Measurements from ENCODE around the gene DDR1.
"Not testable (repeated sequence)": the region's sequence is repeated elsewhere in the genome, so short reads cannot be mapped to it uniquely, and the experiment has no call there.

Gene DDR1

GRCh38 chr6:30893001-30893591, 8.8 kb downstream of the DDR1 start:
- Mint-ChIP-seq H3K27ac (no peak overlapping the region), H3K9me3 (no peaks in the 10 kb centered on the region), H3K27me3 (no peaks in the 10 kb centered on the region), H3K36me3 (ENCODE audit: low read depth) (peaks cover 6% of the 10 kb centered on the region), H3K4me3 (no peak overlapping the region), H3K4me1 (ENCODE audit: low read depth) (no peaks in the 10 kb centered on the region)

GRCh38 chr6:30893666-30894065, 9.3 kb downstream of the DDR1 start:
- Mint-ChIP-seq H3K27me3 (no peaks in the 10 kb centered on the region), H3K9me3 (no peaks in the 10 kb centered on the region), H3K27ac (no peak overlapping the region), H3K36me3 (ENCODE audit: low read depth) (peaks cover 6% of the 10 kb centered on the region), H3K4me1 (ENCODE audit: low read depth) (no peaks in the 10 kb centered on the region), H3K4me3 (no peak overlapping the region)

DNA sequence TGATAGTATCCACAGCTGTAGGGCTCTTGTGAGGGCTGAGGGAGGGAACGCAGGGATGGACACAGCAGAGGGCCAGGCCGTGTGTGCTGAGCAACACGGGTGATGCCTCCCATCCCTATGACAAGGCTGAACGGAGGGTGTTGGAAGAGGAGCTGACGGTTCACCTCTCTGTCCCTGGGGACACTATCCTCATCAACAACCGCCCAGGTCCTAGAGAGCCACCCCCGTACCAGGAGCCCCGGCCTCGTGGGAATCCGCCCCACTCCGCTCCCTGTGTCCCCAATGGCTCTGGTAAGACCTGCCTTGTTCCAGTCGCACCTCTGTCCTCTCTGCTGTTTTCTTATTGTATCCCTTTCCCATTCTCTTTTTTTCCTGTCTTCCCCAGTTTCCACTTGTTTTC, 10.1 kb downstream of the DDR1 start:
- H3K27me3 Mint-ChIP-seq = no peaks in the 10 kb centered on the region
- no peak overlapping the region for H3K4me3 Mint-ChIP-seq
- H3K27ac Mint-ChIP-seq = no peak overlapping the region
- no peaks in the 10 kb centered on the region for H3K4me1 Mint-ChIP-seq (ENCODE audit: low read depth)
- peaks cover 6% of the 10 kb centered on the region for H3K36me3 Mint-ChIP-seq (ENCODE audit: low read depth)
- H3K9me3 Mint-ChIP-seq = no peaks in the 10 kb centered on the region

- Mint-ChIP-seq H3K4me3 (no peak overlapping the region), H3K4me1 (ENCODE audit: low read depth) (no peaks in the 10 kb centered on the region), H3K27me3 (no peaks in the 10 kb centered on the region), H3K9me3 (no peaks in the 10 kb centered on the region), H3K27ac (no peak overlapping the region), H3K36me3 (ENCODE audit: low read depth) (peaks cover 6% of the 10 kb centered on the region)
Observed at GRCh38 chr6:30894935-30895334, 10.6 kb downstream of the DDR1 start.

DNA sequence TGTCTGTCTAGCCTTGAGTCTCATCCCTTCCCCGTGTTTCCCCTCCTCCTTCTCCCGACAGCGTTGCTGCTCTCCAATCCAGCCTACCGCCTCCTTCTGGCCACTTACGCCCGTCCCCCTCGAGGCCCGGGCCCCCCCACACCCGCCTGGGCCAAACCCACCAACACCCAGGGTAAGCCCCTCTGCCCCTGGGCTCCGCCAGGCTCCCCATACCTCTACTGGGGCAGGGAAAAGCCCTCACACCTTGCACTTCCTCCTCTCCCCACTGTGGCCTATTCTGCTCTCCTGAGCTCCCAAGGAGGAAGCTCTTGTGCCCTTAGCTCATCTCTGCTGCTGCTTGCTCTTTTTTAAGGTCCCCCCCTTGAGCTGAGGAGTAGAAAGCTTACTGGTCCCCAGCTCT, 11.0 kb downstream of the DDR1 start:
- Mint-ChIP-seq H3K27ac (no peak overlapping the region), H3K27me3 (no peaks in the 10 kb centered on the region), H3K4me3 (no peak overlapping the region), H3K4me1 (ENCODE audit: low read depth) (no peaks in the 10 kb centered on the region), H3K36me3 (ENCODE audit: low read depth) (peaks cover 6% of the 10 kb centered on the region), H3K9me3 (no peaks in the 10 kb centered on the region)

DNA sequence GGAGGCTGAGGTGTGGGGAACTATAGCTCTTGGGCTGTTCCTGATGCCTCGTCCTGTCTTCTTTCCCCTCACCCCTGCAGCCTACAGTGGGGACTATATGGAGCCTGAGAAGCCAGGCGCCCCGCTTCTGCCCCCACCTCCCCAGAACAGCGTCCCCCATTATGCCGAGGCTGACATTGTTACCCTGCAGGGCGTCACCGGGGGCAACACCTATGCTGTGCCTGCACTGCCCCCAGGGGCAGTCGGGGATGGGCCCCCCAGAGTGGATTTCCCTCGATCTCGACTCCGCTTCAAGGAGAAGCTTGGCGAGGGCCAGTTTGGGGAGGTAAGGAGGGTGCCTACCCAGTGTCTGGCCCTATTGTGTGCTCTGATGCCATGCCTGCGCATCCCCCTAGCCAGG, 12.2 kb downstream of the DDR1 start:
- Mint-ChIP-seq H3K27ac (no peak overlapping the region), H3K4me1 (ENCODE audit: low read depth) (peaks cover 7% of the 10 kb centered on the region), H3K36me3 (ENCODE audit: low read depth) (peaks cover 6% of the 10 kb centered on the region), H3K9me3 (no peaks in the 10 kb centered on the region), H3K4me3 (no peak overlapping the region), H3K27me3 (no peaks in the 10 kb centered on the region)

DNA sequence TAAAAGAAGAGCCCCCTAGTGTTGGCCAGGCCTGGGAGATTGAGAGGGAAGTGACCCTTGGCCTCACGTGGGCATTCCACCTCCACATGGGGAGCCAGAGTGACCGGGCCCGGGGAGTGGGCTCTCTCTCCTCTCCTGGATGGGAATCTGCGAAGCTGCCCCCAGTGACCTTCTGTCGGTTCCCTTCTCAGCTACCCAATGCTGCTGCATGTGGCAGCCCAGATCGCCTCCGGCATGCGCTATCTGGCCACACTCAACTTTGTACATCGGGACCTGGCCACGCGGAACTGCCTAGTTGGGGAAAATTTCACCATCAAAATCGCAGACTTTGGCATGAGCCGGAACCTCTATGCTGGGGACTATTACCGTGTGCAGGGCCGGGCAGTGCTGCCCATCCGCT, 13.6 kb downstream of the DDR1 start:
- H3K27me3 Mint-ChIP-seq = no peaks in the 10 kb centered on the region
- H3K9me3 Mint-ChIP-seq = no peaks in the 10 kb centered on the region
- H3K4me3 Mint-ChIP-seq = no peak overlapping the region
- no peak overlapping the region for H3K27ac Mint-ChIP-seq
- H3K4me1 Mint-ChIP-seq (ENCODE audit: low read depth) = peaks cover 12% of the 10 kb centered on the region
- H3K36me3 Mint-ChIP-seq (ENCODE audit: low read depth) = peaks cover 6% of the 10 kb centered on the region

DNA sequence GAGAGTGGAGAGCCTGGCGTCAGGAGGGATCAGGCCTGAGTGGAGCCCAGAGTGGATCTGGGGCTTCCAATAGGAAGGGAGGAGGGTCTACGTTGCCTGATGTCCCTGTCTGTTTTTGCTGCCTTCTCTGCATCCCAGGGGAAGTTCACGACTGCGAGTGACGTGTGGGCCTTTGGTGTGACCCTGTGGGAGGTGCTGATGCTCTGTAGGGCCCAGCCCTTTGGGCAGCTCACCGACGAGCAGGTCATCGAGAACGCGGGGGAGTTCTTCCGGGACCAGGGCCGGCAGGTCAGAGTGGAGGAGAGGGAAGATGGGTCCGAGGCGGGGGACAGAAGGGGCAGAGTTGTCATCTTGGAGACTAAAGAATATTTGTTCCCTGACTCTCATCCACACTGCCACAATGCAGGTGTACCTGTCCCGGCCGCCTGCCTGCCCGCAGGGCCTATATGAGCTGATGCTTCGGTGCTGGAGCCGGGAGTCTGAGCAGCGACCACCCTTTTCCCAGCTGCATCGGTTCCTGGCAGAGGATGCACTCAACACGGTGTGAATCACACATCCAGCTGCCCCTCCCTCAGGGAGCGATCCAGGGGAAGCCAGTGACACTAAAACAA, 14.5 kb downstream of the DDR1 start:
- H3K4me1 Mint-ChIP-seq (ENCODE audit: low read depth) = peaks cover 14% of the 10 kb centered on the region
- H3K27ac Mint-ChIP-seq = no peak overlapping the region
- H3K4me3 Mint-ChIP-seq = no peak overlapping the region
- H3K27me3 Mint-ChIP-seq = no peaks in the 10 kb centered on the region
- H3K9me3 Mint-ChIP-seq = no peaks in the 10 kb centered on the region
- peaks cover 6% of the 10 kb centered on the region for H3K36me3 Mint-ChIP-seq (ENCODE audit: low read depth)

GRCh38 chr6:30900863-30901417, 16.6 kb downstream of the DDR1 start:
- no peaks in the 10 kb centered on the region for H3K9me3 Mint-ChIP-seq
- peaks cover 14% of the 10 kb centered on the region for H3K4me1 Mint-ChIP-seq (ENCODE audit: low read depth)
- H3K27ac Mint-ChIP-seq = no peak overlapping the region

DNA sequence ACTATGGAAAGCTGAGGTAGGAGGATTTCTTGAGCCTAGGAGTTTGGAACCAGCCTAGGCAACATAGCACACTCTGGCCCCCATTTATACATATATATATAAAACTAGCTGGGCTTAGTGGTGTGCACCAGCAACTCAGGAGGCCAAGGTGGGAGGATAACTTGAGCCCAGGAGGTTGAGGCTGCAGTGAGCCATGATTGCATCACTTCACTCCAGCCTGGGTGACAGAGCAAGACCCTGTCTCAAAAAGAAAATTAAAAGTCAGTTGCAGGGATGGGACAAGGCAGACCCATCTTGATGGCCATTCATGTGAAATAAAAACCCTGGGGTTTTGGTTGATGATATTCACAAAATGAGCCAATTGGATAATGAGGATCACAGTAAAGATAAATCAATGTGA, 17.1 kb downstream of the DDR1 start:
- Mint-ChIP-seq H3K4me3 (no peak overlapping the region), H3K9me3 (no peaks in the 10 kb centered on the region), H3K27me3 (no peaks in the 10 kb centered on the region), H3K36me3 (ENCODE audit: low read depth) (no peaks in the 10 kb centered on the region), H3K4me1 (ENCODE audit: low read depth) (peaks cover 14% of the 10 kb centered on the region), H3K27ac (no peak overlapping the region)

More at GRCh38 chr6:30900863-30901417, 16.6 kb downstream of the DDR1 start:
- H3K27me3 Mint-ChIP-seq = no peaks in the 10 kb centered on the region
- no peaks in the 10 kb centered on the region for H3K36me3 Mint-ChIP-seq (ENCODE audit: low read depth)
- no peak overlapping the region for H3K4me3 Mint-ChIP-seq

DNA sequence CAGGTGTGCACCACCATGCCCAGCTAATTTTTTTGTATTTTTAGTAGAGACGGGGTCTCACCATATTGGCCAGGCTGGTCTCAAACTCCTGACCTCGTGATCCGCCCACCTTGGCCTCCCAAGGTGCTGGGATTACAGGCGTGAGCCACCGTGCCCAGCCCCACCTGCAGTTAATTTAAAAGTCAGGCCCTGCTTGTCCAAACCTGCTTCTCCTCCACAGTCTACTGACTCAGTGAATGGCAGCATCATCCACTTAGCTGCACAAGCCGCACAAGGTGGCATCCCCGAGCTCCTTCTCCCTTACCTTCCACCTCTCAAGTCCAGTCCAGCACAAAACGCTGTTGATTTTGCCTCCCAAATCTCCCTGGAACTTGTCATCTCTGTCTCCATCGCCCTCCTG, 17.9 kb downstream of the DDR1 start:
- H3K27ac Mint-ChIP-seq; H3K4me3 Mint-ChIP-seq; H3K27me3 Mint-ChIP-seq; H3K36me3 Mint-ChIP-seq (ENCODE audit: low read depth); H3K9me3 Mint-ChIP-seq: not testable (repeated sequence)
- peaks cover 17% of the 10 kb centered on the region for H3K4me1 Mint-ChIP-seq (ENCODE audit: low read depth)

DNA sequence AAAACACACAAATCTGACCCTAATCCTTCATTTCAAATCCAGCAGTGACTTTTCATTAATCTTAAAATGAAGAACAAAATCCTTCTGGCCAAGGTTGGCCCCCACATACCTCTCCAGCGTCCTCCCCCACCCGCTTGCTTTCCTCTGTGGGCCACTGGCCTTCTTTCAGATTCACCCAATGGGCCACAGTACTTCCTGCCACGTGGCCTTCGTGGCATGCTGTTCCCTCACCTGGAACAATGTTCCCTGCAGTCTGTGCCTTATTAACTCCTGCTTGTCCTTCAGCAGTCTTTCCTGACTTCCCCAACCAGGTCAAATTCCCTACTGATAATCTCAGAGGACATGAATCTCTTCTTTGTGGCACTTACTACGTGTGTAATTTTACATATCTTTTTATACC, 18.4 kb downstream of the DDR1 start:
- no peaks in the 10 kb centered on the region for H3K36me3 Mint-ChIP-seq (ENCODE audit: low read depth)
- H3K9me3 Mint-ChIP-seq = no peaks in the 10 kb centered on the region
- no peak overlapping the region for H3K27ac Mint-ChIP-seq
- H3K4me3 Mint-ChIP-seq = no peak overlapping the region
- peaks cover 20% of the 10 kb centered on the region for H3K4me1 Mint-ChIP-seq (ENCODE audit: low read depth)
- H3K27me3 Mint-ChIP-seq = no peaks in the 10 kb centered on the region

DNA sequence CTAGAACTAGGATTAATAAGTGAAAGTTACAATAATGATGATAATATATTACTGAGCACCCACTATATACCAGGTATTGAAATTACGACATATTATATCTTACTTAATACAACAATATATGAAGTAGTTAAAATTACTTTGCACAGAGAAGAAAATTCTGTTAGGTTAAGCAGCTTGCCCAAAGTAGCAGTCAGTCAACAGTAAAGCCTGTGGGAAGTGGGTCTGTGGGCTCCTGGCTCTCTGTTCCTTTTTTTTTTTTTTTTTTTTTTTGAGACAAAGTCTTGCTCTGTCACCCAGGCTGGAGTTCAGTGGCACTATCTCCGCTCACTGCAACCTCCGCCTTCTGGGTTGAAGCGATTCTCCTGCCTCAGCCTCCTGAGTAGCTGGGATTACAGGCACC, 18.9 kb downstream of the DDR1 start:
- Mint-ChIP-seq H3K27ac (no peak overlapping the region), H3K36me3 (ENCODE audit: low read depth) (no peaks in the 10 kb centered on the region), H3K9me3 (no peaks in the 10 kb centered on the region), H3K4me1 (ENCODE audit: low read depth) (peaks cover 25% of the 10 kb centered on the region), H3K4me3 (no peak overlapping the region), H3K27me3 (no peaks in the 10 kb centered on the region)

- not testable (repeated sequence) for H3K27me3 Mint-ChIP-seq, H3K9me3 Mint-ChIP-seq
- Mint-ChIP-seq H3K27ac (peak overlapping the region; percentile 90), H3K36me3 (ENCODE audit: low read depth) (peaks cover 24% of the 10 kb centered on the region), H3K4me1 (ENCODE audit: low read depth) (peaks cover 28% of the 10 kb centered on the region), H3K4me3 (peak overlapping the region; percentile 95)
Observed at GRCh38 chr6:30907290-30907757, 23.0 kb downstream of the DDR1 start.

DNA sequence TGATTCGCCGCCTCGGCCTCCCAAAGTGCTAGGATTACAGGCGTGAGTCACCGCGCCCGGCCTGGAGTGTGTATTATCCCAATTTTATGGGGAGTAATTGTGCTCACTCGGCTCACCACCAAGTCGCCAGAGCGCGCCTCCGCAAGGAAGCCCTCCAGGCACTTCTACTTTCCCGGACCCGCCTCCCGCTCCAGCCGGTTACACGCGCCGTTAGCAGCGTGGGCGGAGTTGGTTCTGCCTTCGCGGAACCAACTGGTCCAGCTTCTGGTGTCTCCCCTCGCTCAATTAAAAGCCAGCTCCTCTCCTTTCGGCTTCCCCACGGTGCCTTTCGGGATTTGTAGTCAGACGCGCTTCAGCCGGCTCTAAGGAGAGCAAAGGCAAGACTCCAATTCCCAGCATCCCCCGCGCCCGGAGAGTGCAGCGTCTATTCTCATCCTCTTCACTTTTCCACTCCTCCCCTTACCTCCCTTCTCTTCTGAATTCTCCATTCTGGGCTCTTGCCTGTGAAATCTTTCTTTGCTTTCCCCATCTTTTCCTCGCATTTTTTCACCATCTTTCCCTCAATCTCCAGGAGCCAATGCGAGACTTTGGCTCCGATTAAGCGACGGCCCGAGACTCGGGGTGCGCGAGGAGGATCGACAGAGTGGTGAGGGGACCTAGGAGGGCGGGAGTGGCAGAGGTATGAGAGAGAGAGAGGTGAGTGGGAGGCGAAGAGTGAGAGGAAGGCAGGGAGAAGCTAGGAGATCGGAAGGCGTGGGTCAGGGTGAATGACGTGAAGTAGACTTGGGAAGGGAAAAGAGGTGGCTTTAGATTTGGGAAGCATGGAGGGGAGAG, 23.7 kb downstream of the DDR1 start, which contains the start of gene GTF2H4:
Gene GTF2H4 (plus strand): TSS at position 450 of the 834 bp plus-strand sequence.
- Mint-ChIP-seq H3K4me1 (ENCODE audit: low read depth) (peaks cover 26% of the 10 kb centered on the region), H3K36me3 (ENCODE audit: low read depth) (peaks cover 30% of the 10 kb centered on the region)

More for the DNA sequence above, 23.7 kb downstream of the DDR1 start, which contains the start of gene GTF2H4:
- Mint-ChIP-seq H3K9me3 (no peaks in the 10 kb centered on the region), H3K27ac (peak within 1 kb of the TSS; percentile 90), H3K4me3 (peak within 1 kb of the TSS; percentile 95), H3K27me3 (no peaks in the 10 kb centered on the region)

All from stimulated activated naive CD8-positive, alpha-beta T cell treated with anti-CD3 and anti-CD28 coated beads, Interleukin-15, Interleukin-2, amounts not matched to agents 100 ng/mL and 50 ng/mL, for 24 hours (primary cell).